GM13976 (cell line): ENCODE data around the gene ZNF621.
A peak's percentile ranks its signal among the peaks of the same experiment; 100 is the strongest.

ENCODE experiments used
- DNase-seq: peaks from one replicate; pipeline ENCODE4 v3.0.0; 2012; ENCODE audit warnings: low spot score
- CTCF ChIP-seq: IDR thresholded peaks from 2 replicates; pipeline ENCODE4 v1.5.1; 2012; ENCODE audit warnings: borderline replicate concordance, mild to moderate bottlenecking; ENCODE audit not compliant: insufficient read depth; ENCODE audit errors: extremely low read depth, missing control alignments, control extremely low read depth
- in situ Hi-C: fragments of 300-500 bp; cut with MboI; formaldehyde crosslinking; loops from one replicate; pipeline ENCODE4 v1.12.0; 2022; ENCODE audit warnings: low sequenced_read_pairs, mixed read lengths, inconsistent platforms; ENCODE audit not compliant: unreplicated experiment

ZNF621 gene

GRCh38 chr3:40582401-40583027 lies 57.8 kb downstream of the ZNF621 start:
- no peak for TF ChIP-seq CTCF
- in situ Hi-C loops: loop anchor here (10.0 to 25.0 kb wide), 2 partner anchors 245 to 1302 kb away; no protein-coding TSS in a partner anchor
- no peak for DNase-seq

GRCh38 chr3:40583691-40584090 lies 58.9 kb downstream of the ZNF621 start:
- no peak for DNase-seq
- TF ChIP-seq CTCF: no peak
- in situ Hi-C loops: loop anchor here (10.0 to 25.0 kb wide), 2 partner anchors 246 to 1301 kb away; no protein-coding TSS in a partner anchor

- DNase-seq: peak; percentile 73
- in situ Hi-C loops: loop anchor here (10.0 to 25.0 kb wide), 2 partner anchors 247 to 1300 kb away; no protein-coding TSS in a partner anchor
- peak; percentile 93 for TF ChIP-seq CTCF
These were observed 59.9 kb downstream of the ZNF621 start for GRCh38 chr3:40584625-40585189.

GRCh38 chr3:40585381-40586016 lies 60.7 kb downstream of the ZNF621 start:
- no peak for DNase-seq
- in situ Hi-C loops: loop anchor here (10.0 to 25.0 kb wide), 2 partner anchors 248 to 1299 kb away; no protein-coding TSS in a partner anchor
- TF ChIP-seq CTCF: no peak

- in situ Hi-C loops: loop anchor here (10.0 to 25.0 kb wide), 2 partner anchors 250 to 1298 kb away; no protein-coding TSS in a partner anchor
- no peak for TF ChIP-seq CTCF
These were observed 62.1 kb downstream of the ZNF621 start for GRCh38 chr3:40586901-40587300.

GRCh38 chr3:40588406-40588805 lies 63.6 kb downstream of the ZNF621 start:
- DNase-seq: no peak
- TF ChIP-seq CTCF: no peak
- in situ Hi-C loops: loop anchor here (10.0 to 25.0 kb wide), 2 partner anchors 251 to 1296 kb away; no protein-coding TSS in a partner anchor

More at GRCh38 chr3:40586901-40587300, 62.1 kb downstream of the ZNF621 start:
- no peak for DNase-seq
